Heart right ventricle (tissue), 16 donors: ENCODE data around the gene CCDC69. TPM values are rescaled to one million over a fixed set of nuclear protein-coding genes. Genes with fewer than 3 reads are reported as not detected.
A peak's percentile ranks its signal among the peaks of the same experiment; 100 is the strongest.

ENCODE experiments used
- ATAC-seq, 8 donors: fragments of 200-7000 bp; cut with Tn5 transposase; one replicate each; pipeline ENCODE4 v1.9.1; 2020; ENCODE audit warnings: mild to moderate bottlenecking in 8 of 8, moderate library complexity in 8 of 8, moderate number of reproducible peaks in 1 of 8
- DNase-seq, 2 donors: peaks; one replicate each; pipeline ENCODE4 v3.0.0-alpha.2; 2020
- H3K27ac ChIP-seq, 10 donors: fragments of 200-600 bp; sonication (generic) in 2 of 10; one replicate each; pipeline versions ENCODE4 v1.5.0 to v1.8.0; 2020 to 2022; ENCODE audit warnings: mild to moderate bottlenecking in 3 of 10
- H3K27me3 ChIP-seq, 7 donors: fragments of 200-600 bp; one replicate each; pipeline ENCODE4 v1.8.0; 2021 to 2022; ENCODE audit warnings: mild to moderate bottlenecking in 2 of 7
- H3K36me3 ChIP-seq, 9 donors: fragments of 200-600 bp; sonication (generic) in 1 of 9; one replicate each; pipeline versions ENCODE4 v1.5.0 to v1.8.0; 2020 to 2022; ENCODE audit warnings: mild to moderate bottlenecking in 2 of 9
- H3K4me1 ChIP-seq, 9 donors: fragments of 200-600 bp; sonication (generic) in 1 of 9; one replicate each; pipeline versions ENCODE4 v1.5.0 to v1.8.0; 2020 to 2022; ENCODE audit warnings: mild to moderate bottlenecking in 4 of 9
- H3K4me3 ChIP-seq, 10 donors: fragments of 200-600 bp; sonication (generic) in 2 of 10; one replicate each; pipeline versions ENCODE4 v1.5.0 to v1.8.0; 2020 to 2022; ENCODE audit warnings: mild to moderate bottlenecking in 7 of 10, moderate library complexity in 2 of 10
- H3K9me3 ChIP-seq, 11 donors: fragments of 200-600 bp in 10 of 11; sonication (generic) in 2 of 11; one replicate each; pipeline versions ENCODE4 v1.5.0 to v1.8.0; 2013 to 2022; ENCODE audit warnings: mild to moderate bottlenecking in 2 of 11, control low read depth in 1 of 11, moderate library complexity in 1 of 11
- CTCF ChIP-seq, 9 donors: fragments of 200-600 bp; sonication (generic) in 2 of 9; IDR thresholded peaks; one replicate each; pipeline versions ENCODE4 v1.5.0 to v1.8.0; 2021 to 2022; ENCODE audit warnings: antibody characterized with exemption in 9 of 9, mild to moderate bottlenecking in 5 of 9, moderate library complexity in 1 of 9
- WGBS, 2 donors: extraction: QIAGEN DNeasy Blood & Tissue Kit; methylation state at CpG; one replicate each; pipeline ENCODE4 v1.1.7; 2013; ENCODE audit warnings: inconsistent platforms in 1 of 2; 5-methylcytosine and 5-hydroxymethylcytosine counted together
- intact Hi-C, 10 donors: fragments of 100-400 bp; cut with DNase I; formaldehyde crosslinking; loops; one replicate each; pipeline versions ENCODE4 v1.11.1 to v1.14.2; 2022
- polyA plus RNA-seq, 2 donors: library from polyadenylated mRNA; stranded (reverse); fragments of 200-250 nt; gene quantifications; one replicate each; pipeline ENCODE4 v1.2.3, GENCODE V29; 2013
- total RNA-seq, 10 donors: library from RNA; stranded (reverse); fragmentation: NEBNext Ultra II Directional in 3 of 10; extraction: Animal tissue kit (Norgen Biotek cat#: 25700) in 3 of 10; gene quantifications; one replicate each; pipeline versions ENCODE4 v1.2.1 to v1.2.4, GENCODE V29; 2021 to 2023
- donor health status: Arrhythmogenic right ventricular cardiomyopathy.
- donor health status: ischemic (EF 13 %, LVEDD 7.1; RV severe dilation, severe dysfunction).
- donor health status: healthy with polysubstance abuse.
- donor health status: DM: no; HTN: yes; CAD: no.
- donor health status: DM: no; HTN: no; CAD: no.
- donor health status: ischemic (EF 25% LVEDD 6.9; RV normal size, moderate dysfunction).
- donor health status: ischemic (EF 25% LVEDD 5.7; RV mildly dilated, moderate dysfunction).
- donor health status: healthy.
- donor health status: DM: yes; HTN: yes; CAD: no.
- donor health status: Ischemic cardiomyopathy.
- donor health status: ischemic (EF 35%, LVEDD 5.7; RV mildly dilated, moderate dysfunction).
- donor health status: nonischemic (EF 11% LVEDD 7.7; RV severe dilation, severe dysfunction).
- donor health status: DM: yes; HTN: yes; CAD: no.
- donor health status: PGD.
- donor health status: ischemic (EF 29% LVEDD 5.4; RV normal size, mild dysfunction).
- donor health status: nonischemic (EF 23%, LVEDD 6.1; RV moderate dilation, normal function).

Gene CCDC69
- total and polyA plus RNA-seq, 12 donors: 50.8 to 191 (median 104) TPM

- 68 to 85% methylated on average over 7 of the region's 7 CpGs for WGBS, 2 donors
- DNase-seq (no peak), ATAC-seq (no peak)
- Histone ChIP-seq H3K4me3 (no peak overlapping the region), H3K27ac (peak overlapping the region in 1 of 10 donors; percentile 26), H3K36me3 (peaks cover 0 to 93% (median 18%) of the 10 kb centered on the region in 9 donors), H3K9me3 (no peaks in the 10 kb centered on the region), H3K27me3 (no peaks in the 10 kb centered on the region), H3K4me1 (peaks cover 19 to 93% (median 80%) of the 10 kb centered on the region in 9 donors)
- intact Hi-C loops: loop anchor here in 1 of 10 donors (10.0 kb wide), 1 partner anchor 101 kb away; no protein-coding TSS in a partner anchor
- TF ChIP-seq CTCF (IDR thresholded peaks at IDR 0.05): no peak
Observed at GRCh38 chr5:151143645-151144044, 80.2 kb downstream of the CCDC69 start.

- no peak overlapping the region for H3K4me3 ChIP-seq
- peak overlapping the region in 1 of 10 donors; percentile 58 for H3K27ac ChIP-seq
- TF ChIP-seq CTCF (IDR thresholded peaks at IDR 0.05): no peak
- no peaks in the 10 kb centered on the region for H3K9me3 ChIP-seq
- H3K36me3 ChIP-seq: peaks cover 0 to 99% (median 25%) of the 10 kb centered on the region in 9 donors
- intact Hi-C loops: loop anchor here in 1 of 10 donors (10.0 kb wide), 1 partner anchor 102 kb away; no protein-coding TSS in a partner anchor
- peaks cover 19 to 86% (median 73%) of the 10 kb centered on the region in 9 donors for H3K4me1 ChIP-seq
- no peaks in the 10 kb centered on the region for H3K27me3 ChIP-seq
- WGBS, 2 donors: 74 to 76% methylated on average over 1 of the region's 1 CpG
- ATAC-seq (no peak), DNase-seq (no peak)
Observed at GRCh38 chr5:151142933-151143332, 81.0 kb downstream of the CCDC69 start.

- intact Hi-C loops: loop anchor here in 1 of 10 donors (10.0 kb wide), 1 partner anchor 103 kb away; no protein-coding TSS in a partner anchor
- peaks cover 19 to 72% (median 63%) of the 10 kb centered on the region in 9 donors for H3K4me1 ChIP-seq
Observed at GRCh38 chr5:151141535-151141934, 82.4 kb downstream of the CCDC69 start.

More at GRCh38 chr5:151141535-151141934, 82.4 kb downstream of the CCDC69 start:
- peak overlapping the region in 3 of 10 donors; percentile 0 to 18 (median 14) for H3K4me3 ChIP-seq
- ATAC-seq (peak; percentile 70 to 94 (median 82)), DNase-seq (peak in 1 of 2 donors; percentile 53)
- peak overlapping the region in 9 of 10 donors; percentile 50 to 81 (median 77) for H3K27ac ChIP-seq
- H3K9me3 ChIP-seq: no peaks in the 10 kb centered on the region
- H3K27me3 ChIP-seq: no peaks in the 10 kb centered on the region
- H3K36me3 ChIP-seq: peaks cover 0 to 99% (median 37%) of the 10 kb centered on the region in 9 donors
- WGBS, 2 donors: 11 to 20% methylated on average over 15 of the region's 15 CpGs
- TF ChIP-seq CTCF (IDR thresholded peaks at IDR 0.05): no peak
